Posterior vena cava (tissue), 2 donors: ENCODE data around the gene OBSCN. TPM values are rescaled to one million over a fixed set of nuclear protein-coding genes. Genes with fewer than 3 reads are reported as not detected.
A peak's percentile ranks its signal among the peaks of the same experiment; 100 is the strongest.
"Not testable (repeated sequence)": the region's sequence is repeated elsewhere in the genome, so short reads cannot be mapped to it uniquely, and the experiment has no call there.

Experiments used
- DNase-seq: peaks from one replicate; pipeline ENCODE4 v3.0.0-alpha.2; 2020; ENCODE audit warnings: low spot score
- intact Hi-C, 2 donors: fragments of 100-400 bp; cut with DNase I; formaldehyde crosslinking; loops; one replicate each; pipeline versions ENCODE4 v1.14.1 to v1.14.2; 2022 to 2023
- total RNA-seq, 2 donors: library from RNA; stranded (reverse); fragmentation: NEBNext Ultra II Directional; extraction: Animal tissue kit (Norgen Biotek cat#: 25700); gene quantifications; one replicate each; pipeline ENCODE4 v1.2.1, GENCODE V29; 2021
- donor health status: DM: yes; HTN: yes; CAD: no.
- donor health status: DM: yes; HTN: yes; CAD: no.

OBSCN gene
- total RNA-seq, 2 donors from 2014 or later = 3.5 to 6.3 TPM

DNA sequence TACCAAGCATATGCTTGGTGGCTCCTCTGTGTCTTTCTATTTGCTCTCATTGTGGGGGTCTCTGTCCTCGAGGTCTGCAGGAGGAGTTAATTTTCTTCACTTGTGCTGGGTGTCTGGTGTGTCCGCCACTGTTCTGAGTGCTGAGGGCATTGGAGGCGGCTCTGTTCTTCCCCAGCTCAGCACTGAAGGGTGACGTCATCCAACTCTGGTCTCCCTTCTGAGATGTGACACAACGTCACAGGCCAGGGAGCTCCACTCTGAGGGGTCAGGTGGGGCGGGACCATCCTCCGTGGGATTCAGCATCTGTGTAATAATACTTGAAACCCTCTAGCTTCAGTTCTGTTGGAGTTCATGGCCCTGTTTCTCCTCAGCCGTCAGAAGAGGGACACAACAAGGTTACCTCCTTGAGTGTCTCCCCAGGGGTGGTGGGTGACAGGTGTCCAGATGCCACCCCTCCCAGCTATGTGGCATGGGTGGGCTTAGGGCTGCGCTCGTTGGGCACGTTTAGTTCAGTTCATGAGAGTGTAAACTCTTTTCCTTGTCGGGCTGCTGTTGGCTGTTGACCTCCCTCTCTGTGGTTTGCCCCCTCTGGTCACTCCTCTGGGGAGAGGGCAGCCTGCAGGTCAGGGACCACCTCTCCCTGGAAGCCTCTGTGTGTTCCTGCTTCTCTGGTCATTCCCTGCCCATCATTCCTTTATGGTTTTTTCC, 39.1 kb upstream of the OBSCN start:
- DNase-seq = no peak
- intact Hi-C loops = no loop called here

DNA sequence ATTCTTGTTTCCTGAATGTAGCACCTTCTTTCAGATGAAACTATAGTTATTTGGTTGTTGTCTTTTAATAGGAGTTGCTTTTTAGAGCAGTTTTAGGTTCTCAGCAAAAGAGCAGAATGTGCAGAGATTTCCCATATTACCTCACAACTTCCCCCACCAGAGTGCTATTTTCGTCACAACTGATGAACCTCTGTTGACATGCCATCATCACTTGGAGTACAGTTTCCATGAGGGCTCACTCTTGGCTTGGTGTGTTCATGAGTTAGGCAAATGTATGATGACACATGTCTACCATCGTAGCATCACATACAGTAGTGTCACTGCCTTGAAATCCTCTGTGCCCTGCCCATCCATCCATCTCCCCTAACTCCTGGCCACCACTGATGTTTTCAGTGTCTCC, 38.5 kb upstream of the OBSCN start:
- no peak for DNase-seq
- intact Hi-C loops = no loop called here

- intact Hi-C loops = no loop called here
- no peak for DNase-seq
Observed at GRCh38 chr1:228170666-228171065, 37.2 kb upstream of the OBSCN start.

- peak; percentile 71 for DNase-seq
- intact Hi-C loops = no loop called here
Observed at GRCh38 chr1:228171221-228171891, 36.5 kb upstream of the OBSCN start.

GRCh38 chr1:228172591-228173527, 35.0 kb upstream of the OBSCN start:
- peak; percentile 62 for DNase-seq
- intact Hi-C loops = no loop called here

GRCh38 chr1:228173528-228174481, 34.0 kb upstream of the OBSCN start:
- peak; percentile 80 for DNase-seq
- intact Hi-C loops = not testable (repeated sequence)

DNA sequence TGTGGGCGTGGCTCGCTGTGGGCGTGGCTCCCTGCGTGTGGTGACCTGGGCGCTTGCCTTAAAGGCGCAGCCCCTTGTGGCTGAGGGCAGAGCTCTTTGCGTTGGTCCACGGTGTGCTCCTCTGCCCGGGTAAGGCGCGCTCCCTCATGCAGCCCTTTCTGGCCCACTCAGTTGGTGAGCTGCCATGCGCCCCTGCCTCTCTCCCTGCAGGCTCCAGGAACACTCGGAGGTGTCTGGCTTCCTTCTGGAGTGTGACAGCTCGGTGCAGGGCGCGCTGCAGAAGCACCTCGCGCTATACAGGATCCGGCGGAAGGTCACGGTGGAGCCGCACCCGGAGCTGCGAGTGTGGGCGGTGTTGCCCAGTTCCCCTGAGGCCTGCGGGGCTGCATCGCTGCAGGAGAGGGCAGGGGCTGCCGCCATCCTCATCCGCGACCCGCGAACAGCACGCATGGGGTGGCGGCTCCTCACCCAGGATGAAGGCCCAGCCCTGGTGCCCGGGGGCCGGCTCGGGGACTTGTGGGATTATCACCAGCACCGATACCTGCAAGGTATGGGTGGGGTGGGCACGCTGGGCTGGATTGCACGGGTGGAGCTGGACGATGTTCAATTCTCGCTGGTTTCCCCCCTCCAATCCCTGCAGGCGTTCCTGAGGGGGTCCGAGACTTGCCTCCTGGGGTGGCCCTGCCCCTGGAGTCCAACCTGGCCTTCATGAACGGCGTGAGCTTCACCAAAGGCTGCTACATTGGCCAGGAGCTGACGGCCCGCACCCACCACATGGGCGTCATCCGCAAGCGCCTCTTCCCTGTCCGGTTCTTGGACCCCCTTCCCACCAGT, 33.1 kb upstream of the OBSCN start:
- peak; percentile 82 for DNase-seq
- intact Hi-C loops = no loop called here

GRCh38 chr1:228175316-228176023, 32.4 kb upstream of the OBSCN start:
- DNase-seq = peak; percentile 75

DNA sequence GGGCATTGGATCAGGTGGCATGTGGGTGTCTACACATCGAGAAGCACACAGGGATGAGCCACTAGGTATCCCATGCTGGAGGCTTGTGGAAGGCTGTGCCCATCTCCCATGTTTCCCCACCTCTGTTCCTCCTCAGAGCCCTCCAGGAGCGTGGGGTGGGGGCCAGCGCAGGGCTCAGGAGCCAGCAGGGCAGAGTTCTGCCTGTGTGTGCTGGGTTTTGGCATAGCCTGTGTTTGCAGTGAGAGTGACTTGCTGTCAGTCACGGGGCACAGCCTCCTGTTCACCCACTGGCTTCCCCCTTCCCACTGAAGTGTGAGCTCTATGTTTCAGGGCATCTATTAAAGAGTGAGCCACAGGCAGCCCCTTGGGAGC, 31.8 kb upstream of the OBSCN start:
- intact Hi-C loops = no loop called here
- DNase-seq = peak; percentile 55

More at GRCh38 chr1:228175316-228176023, 32.4 kb upstream of the OBSCN start:
- intact Hi-C loops = no loop called here

DNA sequence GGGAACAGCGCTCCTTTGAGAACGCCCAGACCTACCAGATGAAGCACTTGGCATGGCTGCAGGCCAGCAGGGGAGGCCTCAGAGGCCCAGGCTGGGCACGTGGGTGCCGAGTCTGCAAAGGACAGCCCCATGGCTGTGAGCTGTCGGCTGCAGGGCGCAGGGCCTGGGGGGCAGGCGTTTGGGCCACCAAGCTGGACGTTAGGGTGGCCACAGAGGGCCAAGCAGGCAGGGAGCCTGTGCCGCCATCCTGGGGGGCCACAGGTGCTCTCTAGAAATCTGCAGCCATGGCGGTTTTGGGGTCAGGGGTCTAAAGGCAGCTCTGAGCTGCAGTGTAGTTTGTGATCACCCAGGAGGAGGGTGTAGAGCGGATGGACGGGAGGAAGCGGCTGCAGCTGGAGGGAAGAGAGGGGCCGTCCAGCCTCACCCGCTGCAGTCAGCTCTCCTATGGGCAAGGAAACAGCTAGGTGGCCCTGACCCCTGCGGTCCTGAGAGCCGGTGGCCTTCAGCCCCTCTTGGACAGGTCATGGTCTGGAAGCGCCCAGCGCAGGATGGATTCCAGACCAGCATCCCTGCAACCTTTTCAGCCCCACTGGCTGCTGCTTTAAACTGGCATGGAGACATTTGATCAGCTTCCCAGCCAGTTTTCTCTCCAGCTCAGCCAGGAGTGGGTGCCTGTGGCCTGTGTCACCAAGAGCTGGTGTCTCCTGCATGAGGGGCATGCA, 31.2 kb upstream of the OBSCN start:
- peak; percentile 76 for DNase-seq
- intact Hi-C loops = no loop called here

DNA sequence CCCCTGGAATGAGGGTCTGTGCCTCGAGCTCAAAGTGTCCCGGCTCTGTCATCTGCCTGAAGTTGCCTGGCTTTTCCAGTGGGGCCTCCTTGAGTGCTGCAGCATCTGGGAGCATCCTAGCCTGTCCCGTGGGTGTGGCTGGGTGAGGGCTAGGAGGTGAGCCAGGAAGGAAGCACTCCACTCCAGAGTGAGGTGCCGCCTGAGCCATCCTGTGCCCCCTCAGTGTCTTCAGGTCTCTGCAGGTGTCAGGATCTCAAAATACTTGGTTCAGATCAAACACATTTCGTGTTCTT, 30.7 kb upstream of the OBSCN start:
- DNase-seq = peak; percentile 74
- intact Hi-C loops = no loop called here

DNA sequence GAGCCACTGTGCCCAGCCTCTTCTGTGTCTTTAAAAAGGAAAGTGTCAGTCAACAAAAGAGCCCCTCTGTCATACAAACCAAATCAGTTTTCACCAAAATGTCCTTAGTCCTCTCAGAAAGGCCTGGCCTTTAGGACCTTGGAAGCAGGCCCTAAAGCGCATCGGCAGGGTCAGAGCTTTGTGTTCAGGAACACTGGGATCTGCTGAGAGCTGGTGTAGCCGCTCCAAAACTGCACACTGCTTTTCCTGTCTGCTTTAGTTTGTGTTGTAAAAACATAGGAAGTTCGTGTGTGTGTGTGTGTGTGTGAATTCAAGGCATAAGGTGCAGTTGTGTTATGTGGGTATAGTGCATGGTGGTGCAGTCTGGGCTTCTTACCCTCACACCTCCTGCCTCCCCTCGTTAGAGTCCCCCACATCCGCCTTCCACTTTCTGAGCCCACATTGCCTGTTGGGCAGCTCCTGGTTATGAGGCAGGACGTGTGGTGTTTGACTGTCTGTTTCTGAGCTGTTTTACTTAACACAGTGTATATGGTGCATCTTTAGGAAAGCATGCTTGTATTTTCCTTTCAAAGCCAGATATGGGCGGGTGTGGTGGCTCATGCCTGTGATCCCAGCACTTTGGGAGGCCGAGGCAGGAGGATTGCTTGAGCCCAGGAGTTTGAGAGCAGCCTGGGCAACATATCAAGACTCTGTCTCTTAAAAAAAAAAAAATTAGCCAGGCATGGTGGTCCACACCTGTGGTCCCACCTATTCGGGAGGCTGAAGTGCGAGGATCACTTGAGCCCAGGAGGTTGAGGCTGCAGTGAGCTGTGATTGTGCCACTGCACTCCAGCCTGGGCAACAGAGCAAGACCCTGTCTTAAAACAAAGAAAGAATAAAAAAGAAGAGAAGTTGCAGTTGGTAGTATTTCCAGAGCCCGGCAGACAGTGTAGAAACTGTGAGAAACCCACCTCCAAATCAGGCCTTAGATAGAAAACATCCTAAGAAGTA, 29.8 kb upstream of the OBSCN start:
- peak; percentile 14 for DNase-seq
- intact Hi-C loops = no loop called here

DNA sequence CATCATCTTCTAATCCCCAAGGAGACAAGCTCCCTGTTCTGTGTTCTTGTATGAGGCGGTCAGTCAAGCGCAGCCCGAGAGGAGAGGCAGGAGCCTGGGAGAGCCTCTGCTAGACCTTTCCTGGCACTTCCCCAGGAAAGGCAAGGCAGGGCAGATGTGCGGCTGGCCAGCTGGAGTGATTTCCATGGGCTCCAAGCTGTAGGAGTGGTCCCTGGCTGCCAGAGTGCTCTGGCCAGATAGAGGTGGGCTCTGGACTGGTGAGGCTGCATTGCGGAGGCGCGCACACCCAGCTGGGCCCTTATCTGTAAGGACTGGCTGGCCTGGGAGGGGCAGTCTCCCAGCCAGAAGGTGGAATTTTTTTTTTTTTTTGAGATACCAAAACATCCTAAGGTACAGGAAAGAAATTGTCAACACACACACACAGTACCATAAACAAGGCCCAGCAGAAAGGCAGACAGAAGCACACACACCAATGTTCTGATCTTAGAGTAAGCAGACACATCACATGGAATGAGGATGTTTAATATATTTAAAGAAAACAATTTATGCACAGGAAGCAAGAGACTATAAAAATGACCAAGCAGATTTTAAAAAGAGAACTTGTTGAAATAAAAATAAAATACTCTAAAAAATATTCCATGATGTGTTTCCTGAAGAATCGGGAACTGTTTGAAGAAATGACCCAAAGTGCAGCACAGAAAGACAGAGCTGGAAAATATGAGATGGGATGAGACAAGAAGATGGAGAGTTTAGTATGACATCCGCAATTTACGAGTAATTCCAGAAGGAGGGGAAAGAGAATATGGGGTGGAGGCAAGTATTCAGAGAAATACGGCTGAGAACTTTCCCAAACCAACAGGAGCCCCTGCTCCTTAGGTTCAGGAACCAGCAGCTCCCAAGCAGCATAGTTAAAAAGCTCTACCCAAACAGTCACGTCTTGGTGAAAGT, 28.8 kb upstream of the OBSCN start:
- DNase-seq = peak; percentile 66
- intact Hi-C loops = no loop called here

DNA sequence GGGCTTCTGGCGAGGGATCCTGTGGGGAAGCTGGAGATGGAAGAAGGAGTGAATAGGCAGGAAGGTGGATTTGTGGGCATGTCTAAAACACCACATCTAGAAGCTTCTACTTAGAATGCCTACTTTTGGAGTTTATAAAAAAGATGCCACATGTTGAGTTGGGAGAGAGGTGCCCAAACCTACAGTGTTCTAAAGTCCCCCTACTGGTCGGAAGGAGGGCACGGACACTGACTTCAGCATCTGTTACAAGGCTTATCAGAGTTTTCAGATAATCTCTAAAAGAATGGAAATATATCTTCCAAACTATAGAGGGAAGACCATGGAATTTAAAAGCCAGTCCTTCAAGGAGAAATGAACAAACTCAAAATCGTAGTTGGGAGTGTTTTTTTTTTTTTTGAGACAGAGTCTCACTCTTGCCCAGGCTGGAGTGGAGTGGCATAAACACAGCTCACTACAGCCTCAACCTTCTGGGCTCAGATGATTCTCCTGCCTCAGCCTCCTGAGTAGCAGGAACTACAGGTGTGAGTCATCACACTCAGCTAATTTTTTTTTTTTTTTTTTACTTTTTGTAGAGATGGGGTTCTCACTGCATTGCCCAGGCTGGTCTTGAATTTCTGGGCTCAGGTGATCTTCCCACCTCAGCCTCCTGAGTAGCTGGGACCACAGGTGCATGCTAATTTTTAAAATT, 27.4 kb upstream of the OBSCN start:
- intact Hi-C loops = no loop called here
- no peak for DNase-seq
